ENCODE data around the gene FLNB.

DNA sequence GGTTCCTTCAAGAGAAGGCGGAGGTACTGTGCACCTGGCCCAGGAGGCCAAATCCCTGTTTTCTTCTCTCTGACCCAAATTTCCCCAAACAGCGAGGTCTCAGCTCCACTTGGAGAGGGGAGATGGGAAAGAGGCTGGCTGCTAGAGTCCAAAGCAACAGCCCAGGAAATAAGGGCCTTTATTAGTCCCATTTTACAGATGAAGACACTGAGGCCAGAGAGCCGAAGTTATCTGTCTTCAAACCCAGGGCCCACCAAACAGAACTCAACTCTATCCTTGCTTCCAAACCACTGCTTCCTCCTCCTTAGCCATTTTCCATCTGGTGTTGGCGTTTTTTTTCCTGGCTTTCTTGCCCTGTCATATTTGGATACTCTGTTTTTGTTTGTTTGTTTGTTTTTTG lies 22.0 kb upstream of the FLNB start:
- TF ChIP-seq, protein P1, sequence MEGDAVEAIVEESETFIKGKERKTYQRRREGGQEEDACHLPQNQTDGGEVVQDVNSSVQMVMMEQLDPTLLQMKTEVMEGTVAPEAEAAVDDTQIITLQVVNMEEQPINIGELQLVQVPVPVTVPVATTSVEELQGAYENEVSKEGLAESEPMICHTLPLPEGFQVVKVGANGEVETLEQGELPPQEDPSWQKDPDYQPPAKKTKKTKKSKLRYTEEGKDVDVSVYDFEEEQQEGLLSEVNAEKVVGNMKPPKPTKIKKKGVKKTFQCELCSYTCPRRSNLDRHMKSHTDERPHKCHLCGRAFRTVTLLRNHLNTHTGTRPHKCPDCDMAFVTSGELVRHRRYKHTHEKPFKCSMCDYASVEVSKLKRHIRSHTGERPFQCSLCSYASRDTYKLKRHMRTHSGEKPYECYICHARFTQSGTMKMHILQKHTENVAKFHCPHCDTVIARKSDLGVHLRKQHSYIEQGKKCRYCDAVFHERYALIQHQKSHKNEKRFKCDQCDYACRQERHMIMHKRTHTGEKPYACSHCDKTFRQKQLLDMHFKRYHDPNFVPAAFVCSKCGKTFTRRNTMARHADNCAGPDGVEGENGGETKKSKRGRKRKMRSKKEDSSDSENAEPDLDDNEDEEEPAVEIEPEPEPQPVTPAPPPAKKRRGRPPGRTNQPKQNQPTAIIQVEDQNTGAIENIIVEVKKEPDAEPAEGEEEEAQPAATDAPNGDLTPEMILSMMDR (IDR thresholded peaks at IDR 0.05): no peak
- TF ChIP-seq POLR2A (IDR thresholded peaks at IDR 0.05): no peak
